Hepatocyte (in vitro differentiated cells): ENCODE results near the gene MTFR1L.

Experiments used
- EZH2phosphoT487 ChIP-seq: fragments of 200-600 bp; sonication (generic); IDR thresholded peaks from one replicate; pipeline ENCODE4 v1.6.1; 2018; ENCODE audit warnings: antibody characterized with exemption, mild to moderate bottlenecking, low read depth, moderate library complexity; ENCODE audit not compliant: unreplicated experiment, severe bottlenecking
- TF ChIP-seq, protein P1 (sequence below): fragments of 200-600 bp; sonication (generic); IDR thresholded peaks from 2 replicates; pipeline ENCODE4 v1.5.1; 2016; ENCODE audit warnings: antibody characterized with exemption, mild to moderate bottlenecking; ENCODE audit not compliant: poor library complexity

DNA sequence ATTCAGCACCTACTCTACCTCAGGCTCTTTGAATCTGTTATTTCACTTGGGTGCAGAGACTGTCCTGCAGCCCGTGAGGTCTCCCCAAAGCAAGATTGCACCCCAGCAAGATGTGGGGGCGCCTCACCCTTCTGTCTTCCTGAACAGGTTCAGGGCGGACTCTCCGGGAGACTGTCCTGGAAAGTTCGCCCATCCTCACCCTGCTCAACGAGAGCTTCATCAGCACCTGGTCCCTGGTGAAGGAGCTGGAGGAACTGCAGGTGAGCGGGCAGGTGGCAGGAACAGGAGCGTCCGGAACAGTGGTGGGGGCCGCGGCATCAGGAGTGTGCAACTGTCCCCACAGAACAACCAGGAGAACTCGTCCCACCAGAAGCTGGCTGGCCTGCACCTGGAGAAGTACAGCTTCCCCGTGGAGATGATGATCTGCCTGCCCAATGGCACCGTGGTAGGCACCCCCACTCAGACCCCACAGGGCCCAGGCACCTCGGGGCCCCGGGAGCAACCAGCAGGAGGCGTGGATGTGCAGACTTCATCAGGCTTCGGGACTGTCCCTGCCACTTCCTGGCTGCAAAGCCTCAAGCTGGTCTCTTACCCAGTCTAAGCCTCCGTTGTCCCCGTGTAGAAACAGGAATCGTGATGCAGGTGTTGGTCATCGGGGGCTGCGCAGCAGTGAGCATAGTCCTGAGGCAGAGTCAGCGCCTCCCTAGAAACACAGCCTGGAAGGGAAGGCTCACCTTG is 5.9 kb upstream of the MTFR1L start:
- TF ChIP-seq, protein P1, sequence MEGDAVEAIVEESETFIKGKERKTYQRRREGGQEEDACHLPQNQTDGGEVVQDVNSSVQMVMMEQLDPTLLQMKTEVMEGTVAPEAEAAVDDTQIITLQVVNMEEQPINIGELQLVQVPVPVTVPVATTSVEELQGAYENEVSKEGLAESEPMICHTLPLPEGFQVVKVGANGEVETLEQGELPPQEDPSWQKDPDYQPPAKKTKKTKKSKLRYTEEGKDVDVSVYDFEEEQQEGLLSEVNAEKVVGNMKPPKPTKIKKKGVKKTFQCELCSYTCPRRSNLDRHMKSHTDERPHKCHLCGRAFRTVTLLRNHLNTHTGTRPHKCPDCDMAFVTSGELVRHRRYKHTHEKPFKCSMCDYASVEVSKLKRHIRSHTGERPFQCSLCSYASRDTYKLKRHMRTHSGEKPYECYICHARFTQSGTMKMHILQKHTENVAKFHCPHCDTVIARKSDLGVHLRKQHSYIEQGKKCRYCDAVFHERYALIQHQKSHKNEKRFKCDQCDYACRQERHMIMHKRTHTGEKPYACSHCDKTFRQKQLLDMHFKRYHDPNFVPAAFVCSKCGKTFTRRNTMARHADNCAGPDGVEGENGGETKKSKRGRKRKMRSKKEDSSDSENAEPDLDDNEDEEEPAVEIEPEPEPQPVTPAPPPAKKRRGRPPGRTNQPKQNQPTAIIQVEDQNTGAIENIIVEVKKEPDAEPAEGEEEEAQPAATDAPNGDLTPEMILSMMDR = no peak
- no peak for TF ChIP-seq EZH2phosphoT487
